ENCODE data around the gene CCL27.
A peak's percentile ranks its signal among the peaks of the same experiment; 100 is the strongest.
"Not testable (repeated sequence)": the region's sequence is repeated elsewhere in the genome, so short reads cannot be mapped to it uniquely, and the experiment has no call there.

Gene CCL27

DNA sequence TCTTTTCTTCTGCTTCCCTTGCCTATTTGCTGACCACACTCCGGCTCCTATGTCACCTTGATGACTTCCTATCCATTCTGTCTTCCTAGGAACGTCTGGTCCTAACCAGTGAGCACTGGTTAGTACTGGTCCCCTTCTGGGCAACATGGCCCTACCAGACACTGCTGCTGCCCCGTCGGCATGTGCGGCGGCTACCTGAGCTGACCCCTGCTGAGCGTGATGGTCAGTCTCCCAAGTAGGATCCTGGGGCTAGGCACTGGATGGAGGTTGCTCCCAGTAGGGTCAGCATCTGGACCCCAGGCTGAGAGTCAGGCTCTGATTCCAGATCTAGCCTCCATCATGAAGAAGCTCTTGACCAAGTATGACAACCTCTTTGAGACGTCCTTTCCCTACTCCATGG is 13.8 kb downstream of the CCL27 start:
- no peak for DNase-seq

DNA sequence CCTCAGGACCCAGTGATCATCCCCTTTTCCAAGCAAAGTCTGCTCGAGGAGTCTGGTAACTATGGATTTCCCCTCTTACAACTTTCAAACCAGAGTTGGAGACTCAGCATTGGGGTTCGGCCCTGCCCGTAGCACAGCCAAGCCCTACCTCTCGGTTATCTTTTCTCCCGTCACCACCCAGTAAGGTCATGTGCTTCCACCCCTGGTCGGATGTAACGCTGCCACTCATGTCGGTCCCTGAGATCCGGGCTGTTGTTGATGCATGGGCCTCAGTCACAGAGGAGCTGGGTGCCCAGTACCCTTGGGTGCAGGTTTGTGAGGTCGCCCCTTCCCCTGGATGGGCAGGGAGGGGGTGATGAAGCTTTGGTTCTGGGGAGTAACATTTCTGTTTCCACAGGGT is 14.8 kb downstream of the CCL27 start:
- no peak for DNase-seq

DNA sequence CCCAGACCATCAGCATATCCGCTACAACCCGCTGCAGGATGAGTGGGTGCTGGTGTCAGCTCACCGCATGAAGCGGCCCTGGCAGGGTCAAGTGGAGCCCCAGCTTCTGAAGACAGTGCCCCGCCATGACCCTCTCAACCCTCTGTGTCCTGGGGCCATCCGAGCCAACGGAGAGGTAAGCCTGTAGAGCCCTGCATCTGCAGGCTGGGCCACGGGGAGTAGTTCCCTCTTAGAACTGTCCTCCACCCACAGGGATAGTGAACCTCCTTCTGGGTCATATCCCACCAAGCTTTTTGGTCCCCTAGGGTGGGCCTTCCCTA is 15.4 kb downstream of the CCL27 start:
- DNase-seq, result no peak

DNA sequence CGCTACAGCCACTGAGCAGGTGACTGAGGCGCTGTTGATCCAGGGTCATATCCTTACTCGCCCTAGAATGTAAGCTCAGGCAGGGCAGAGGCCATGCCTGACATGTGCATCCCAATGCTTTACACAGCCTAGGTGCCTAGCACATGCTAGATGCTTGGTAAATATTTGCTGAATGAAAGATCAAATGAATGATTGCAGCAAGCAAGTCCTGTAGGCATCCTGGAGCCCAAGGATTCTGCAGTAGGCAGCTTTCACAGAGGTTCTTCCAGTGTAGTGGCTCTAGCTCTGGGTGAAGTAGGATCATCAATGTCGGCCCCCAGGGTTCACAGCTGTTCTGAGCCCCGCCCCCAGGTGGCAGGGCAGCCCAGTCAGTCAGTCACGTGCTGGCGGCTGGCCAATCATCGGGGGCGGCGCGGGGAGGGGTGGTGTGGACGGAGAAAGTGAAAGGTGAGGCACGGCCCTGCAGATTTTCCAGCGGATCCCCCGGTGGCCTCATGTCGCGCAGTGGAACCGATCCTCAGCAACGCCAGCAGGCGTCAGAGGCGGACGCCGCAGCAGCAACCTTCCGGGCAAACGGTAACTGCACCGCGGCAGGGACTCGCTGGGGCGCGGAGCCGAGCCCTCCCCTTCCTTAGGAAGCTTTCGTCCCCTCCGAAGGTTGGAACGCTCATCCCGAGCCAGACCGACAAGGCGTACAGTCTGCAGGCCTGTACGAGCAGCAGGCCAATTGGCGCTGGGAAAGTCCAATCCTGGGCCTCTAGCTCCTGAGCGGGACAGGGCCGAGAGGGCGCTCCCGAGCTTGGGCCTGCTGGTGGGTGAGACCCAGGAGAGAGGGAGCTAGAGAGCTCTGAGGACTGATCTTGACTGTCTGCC is 16.0 kb downstream of the CCL27 start, which contains the start of gene GALT:
Gene GALT, plus strand, starts transcription at position 465 of the 873 bp plus-strand sequence. Its CDS starts 30 bp downstream, at position 495.
- DNase-seq, result peak; percentile 97

GRCh38 chr9:34644766-34645314 is 17.6 kb downstream of the CCL27 start:
- DNase-seq, result no peak

GRCh38 chr9:34642679-34643078 is 19.8 kb downstream of the CCL27 start:
- DNase-seq, result no peak

GRCh38 chr9:34639322-34639721 is 23.1 kb downstream of the CCL27 start:
- not testable (repeated sequence) for DNase-seq

DNA sequence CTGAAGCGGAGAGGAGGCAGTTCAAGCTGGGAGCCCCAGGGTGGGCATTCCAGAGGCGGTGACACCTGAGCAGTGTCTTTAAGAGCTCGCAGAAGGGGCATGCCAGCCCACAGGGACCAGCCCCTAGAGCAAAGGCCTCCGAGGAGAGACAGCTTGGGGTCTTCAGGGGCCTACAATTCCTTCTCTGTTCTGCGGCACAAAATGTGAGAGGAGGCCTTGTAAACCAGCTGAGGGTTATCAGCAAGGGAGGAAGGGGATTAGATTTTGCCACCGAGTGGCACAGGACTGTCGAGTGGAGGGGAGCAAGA is 24.4 kb downstream of the CCL27 start:
- DNase-seq, result no peak

DNA sequence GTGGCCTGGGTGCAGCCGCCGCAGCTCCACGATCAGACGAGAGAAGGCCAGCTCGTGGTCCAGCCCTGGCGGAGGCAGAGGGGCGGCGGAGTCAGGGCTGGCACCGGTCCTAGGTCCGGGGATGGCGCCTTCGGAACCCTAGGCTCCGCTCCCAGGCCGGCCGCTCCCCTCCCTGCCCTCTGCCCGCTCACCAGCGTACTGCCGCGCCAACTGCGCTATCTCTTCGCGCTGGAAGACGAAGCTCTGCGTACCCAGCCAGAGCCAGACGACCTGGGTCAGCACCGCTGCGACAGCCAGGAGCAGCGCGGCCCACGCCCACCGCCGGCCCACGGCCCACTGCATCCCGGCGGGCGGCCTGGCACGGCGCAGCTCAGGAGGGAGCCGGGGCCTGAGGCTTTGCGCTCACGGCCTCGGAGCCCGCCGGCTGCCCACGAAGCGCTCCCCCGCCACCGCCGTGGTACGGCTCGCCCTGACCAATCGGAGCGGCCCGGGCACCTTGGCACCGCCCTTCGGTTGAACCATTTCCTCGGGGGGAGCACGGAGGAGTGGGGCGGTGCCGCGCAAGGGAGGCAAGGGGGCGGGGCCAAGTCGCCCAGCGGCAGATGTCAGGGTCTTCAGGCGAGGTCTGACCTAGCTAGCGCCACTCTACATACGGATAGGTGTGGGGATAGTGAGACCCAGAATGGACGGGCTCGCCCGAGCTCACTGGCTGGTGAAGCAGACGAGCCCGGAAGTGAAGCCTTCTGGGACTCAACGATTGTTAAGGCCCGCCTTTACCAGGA is 24.9 kb downstream of the CCL27 start, which contains the start of gene SIGMAR1:
Gene SIGMAR1, minus strand, starts transcription at position 432 of the 782 bp plus-strand sequence. Its CDS starts 90 bp downstream, at position 342.
- DNase-seq, result peak; percentile 96

DNA sequence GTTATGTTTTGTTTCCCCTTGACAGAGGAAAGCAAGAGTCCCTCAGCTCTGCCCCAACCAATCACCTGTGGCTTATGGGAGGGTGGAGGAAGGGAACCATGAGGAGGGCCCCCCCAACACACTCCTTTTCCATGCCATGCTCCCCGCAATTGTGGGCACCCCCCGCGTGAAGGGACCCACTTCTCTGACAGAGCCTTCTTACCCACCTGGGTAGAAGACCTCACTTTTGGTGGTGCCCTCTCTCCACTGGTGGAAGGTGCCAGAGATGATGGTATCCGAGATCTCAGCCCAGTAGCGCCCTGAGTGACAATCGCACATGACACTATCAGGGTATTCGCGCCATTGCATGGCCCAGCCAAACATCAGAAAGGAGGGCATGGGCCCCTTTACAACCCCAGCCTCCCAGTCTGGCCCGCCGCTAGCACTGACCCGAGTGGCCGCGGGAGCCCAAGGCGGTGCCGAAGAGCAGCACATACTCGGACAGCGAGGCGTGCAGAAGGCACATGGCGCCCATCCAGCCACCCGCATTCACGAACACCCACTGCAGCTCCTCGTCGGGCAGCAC is 25.6 kb downstream of the CCL27 start:
- DNase-seq, result no peak

DNA sequence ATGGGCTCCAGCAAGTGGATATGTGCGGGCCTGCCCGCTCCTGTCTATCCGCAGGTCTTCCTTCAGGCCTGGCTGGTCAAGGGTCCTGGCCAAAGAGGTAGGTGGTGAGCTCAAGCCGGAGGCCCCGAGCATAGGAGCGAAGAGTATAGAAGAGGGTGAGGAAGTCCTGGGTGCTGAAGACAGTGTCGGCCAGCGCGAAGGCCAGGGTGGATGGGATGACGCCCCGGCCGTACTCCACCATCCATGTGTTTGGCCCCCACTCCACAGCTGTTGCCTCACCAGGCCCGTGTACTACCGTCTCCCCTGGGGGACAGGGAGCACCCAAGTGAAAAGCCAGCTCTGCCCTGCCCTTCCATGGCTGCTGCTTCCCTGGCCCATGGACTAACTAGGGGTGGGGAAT is 26.9 kb downstream of the CCL27 start:
- DNase-seq, result no peak

- no peak for DNase-seq
These were observed 27.8 kb downstream of the CCL27 start for GRCh38 chr9:34634551-34635248.

DNA sequence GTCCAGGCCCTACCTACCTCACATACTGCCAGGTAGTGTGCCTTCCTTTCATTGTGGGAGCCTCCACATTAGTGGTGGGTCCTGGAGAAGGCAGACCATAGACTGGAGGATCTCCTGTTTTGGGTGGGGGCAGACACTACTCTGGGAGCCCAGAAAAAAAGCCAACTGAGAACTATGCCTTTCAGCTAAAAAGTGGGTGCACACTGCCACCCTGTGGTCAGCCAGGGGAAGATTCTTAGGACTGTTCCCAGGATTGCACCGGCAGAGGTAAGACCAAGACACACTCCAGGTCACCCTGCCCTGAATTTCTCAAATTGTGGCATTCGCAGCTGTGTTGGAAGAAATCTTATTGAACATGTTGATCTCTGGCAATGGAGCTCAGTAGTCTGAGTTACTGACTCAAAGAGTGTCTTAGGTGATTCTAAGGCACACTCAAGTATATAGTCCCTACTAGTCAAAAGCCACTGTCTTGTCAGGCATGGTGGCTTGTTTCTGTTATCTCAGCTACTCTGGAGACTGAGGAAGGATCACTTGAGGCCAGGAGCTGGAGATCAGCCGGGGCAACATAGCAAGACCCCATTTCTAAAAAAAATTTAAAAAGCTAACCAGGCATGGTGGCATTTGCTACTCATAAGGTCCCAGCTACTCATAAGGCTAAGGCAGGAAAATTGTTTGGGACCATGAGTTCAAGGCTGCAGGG is 28.5 kb downstream of the CCL27 start:
- DNase-seq, result peak; percentile 81

GRCh38 chr9:34633166-34633565 is 29.3 kb downstream of the CCL27 start:
- no peak for DNase-seq

GRCh38 chr9:34630402-34631154 is 31.9 kb downstream of the CCL27 start:
- DNase-seq, result no peak

DNA sequence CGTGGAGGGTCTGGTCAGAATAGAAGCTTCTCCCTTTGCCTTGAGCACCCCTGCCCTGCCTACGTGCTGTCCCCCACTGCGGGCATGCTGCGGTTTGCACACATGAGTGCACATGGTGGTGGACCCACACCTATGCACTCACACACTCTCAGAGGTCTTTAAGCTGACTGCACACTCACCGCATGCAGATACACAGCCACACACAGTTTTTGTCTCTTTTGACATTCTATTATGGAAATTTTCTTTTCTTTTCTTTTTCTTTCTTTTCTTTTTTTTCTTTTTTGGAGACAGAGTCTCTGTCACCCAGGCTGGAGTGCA is 33.0 kb downstream of the CCL27 start:
- DNase-seq, result no peak

- peak; percentile 48 for DNase-seq
These were observed 33.6 kb downstream of the CCL27 start, which contains the start of gene ARID3C for GRCh38 chr9:34628656-34629490. Gene ARID3C, minus strand, starts transcription at chr9:34629066. Its CDS starts 1,052 bp downstream, at chr9:34628014.

GRCh38 chr9:34627716-34628655 is 34.5 kb downstream of the CCL27 start:
- no peak for DNase-seq

GRCh38 chr9:34625186-34625486 is 37.3 kb downstream of the CCL27 start:
- DNase-seq, result no peak
